Muscle layer of duodenum (tissue), 2 donors: ENCODE measurements around the gene MEOX1.
A peak's percentile ranks its signal among the peaks of the same experiment; 100 is the strongest.

Experiments
- H3K27ac ChIP-seq: one replicate; pipeline ENCODE4 v1.7.0; 2013; ENCODE audit warnings: mild to moderate bottlenecking, low read length
- H3K27me3 ChIP-seq: one replicate; pipeline ENCODE4 v1.7.0; 2013; ENCODE audit warnings: low read depth, mild to moderate bottlenecking, control low read depth, low read length
- H3K36me3 ChIP-seq, 2 donors: one replicate each; pipeline ENCODE4 v1.7.0; 2013; ENCODE audit warnings: low read length in 2 of 2, control low read depth in 1 of 2, mild to moderate bottlenecking in 1 of 2; ENCODE audit not compliant: insufficient read depth in 2 of 2, control insufficient read depth in 1 of 2
- H3K4me1 ChIP-seq, 2 donors: one replicate each; pipeline ENCODE4 v1.7.0; 2013; ENCODE audit warnings: low read length in 2 of 2, mild to moderate bottlenecking in 2 of 2, control low read depth in 1 of 2, moderate library complexity in 1 of 2; ENCODE audit not compliant: insufficient read depth in 2 of 2, control insufficient read depth in 1 of 2
- H3K4me3 ChIP-seq, 2 donors: one replicate each; pipeline ENCODE4 v1.7.0; 2013; ENCODE audit warnings: low read length in 2 of 2, low read depth in 1 of 2, mild to moderate bottlenecking in 1 of 2
- H3K9me3 ChIP-seq, 2 donors: one replicate each; pipeline ENCODE4 v1.7.0; 2013; ENCODE audit warnings: low read length in 2 of 2, control low read depth in 1 of 2, mild to moderate bottlenecking in 1 of 2; ENCODE audit not compliant: control insufficient read depth in 1 of 2
- donor health status: healthy.

The MEOX1 gene

DNA sequence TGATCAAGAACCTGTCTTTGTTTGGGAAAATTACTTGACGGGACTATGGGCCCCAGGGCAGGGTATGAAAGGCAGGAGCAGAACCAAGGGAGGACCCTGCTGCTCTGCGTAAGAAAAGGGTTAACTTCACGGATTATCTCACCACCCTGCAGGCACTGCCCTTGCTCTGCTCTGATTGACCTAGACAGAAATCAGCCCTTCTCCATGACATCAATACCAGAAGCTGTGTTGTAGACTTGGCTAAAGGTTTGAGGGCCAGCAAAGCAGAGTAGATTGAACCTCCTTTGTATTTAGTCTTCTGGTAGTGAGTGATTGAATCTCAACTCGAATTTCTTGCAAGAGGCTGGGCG, 62.7 kb downstream of the MEOX1 start:
- Histone ChIP-seq H3K9me3 (no peaks in the 10 kb centered on the region), H3K4me1 (peaks cover 3 to 10% of the 10 kb centered on the region in 2 donors), H3K4me3 (no peak overlapping the region), H3K27me3 (no peaks in the 10 kb centered on the region), H3K36me3 (no peaks in the 10 kb centered on the region), H3K27ac (no peak overlapping the region)

DNA sequence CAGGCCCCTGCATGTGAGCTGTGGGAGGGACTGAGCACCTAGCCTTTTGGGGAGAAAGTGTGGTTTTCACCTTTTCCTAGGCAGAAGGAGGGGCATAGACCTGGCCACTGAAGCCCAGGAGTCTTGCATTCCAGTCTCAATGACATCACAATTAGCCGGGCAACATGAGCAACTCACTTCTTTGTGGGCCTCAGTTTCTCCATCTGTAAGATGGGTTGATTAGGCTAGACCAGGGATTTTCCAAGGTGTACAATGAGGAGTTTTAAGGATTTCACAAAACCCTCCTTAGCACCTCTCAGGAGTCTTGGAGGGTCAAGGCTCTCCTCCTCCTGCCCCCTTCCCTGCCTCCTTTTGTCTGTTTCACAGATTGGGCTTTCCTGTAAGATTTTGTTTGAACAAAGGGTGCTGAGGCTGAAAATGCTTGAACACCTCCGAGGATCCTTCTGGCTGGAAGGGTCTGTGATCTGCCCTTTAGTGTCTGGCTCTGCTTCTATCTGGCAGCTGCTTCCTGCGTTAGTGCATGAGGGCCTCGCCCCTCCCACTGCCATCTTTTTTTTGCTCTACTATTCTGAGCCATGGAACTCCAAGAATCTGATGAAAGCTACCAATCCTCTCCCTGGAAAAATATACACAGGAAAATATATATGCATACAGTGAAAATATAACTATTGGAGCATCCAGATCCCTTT, 63.2 kb downstream of the MEOX1 start:
- Histone ChIP-seq H3K4me1 (peaks cover 3 to 10% of the 10 kb centered on the region in 2 donors), H3K4me3 (no peak overlapping the region), H3K36me3 (no peaks in the 10 kb centered on the region), H3K27me3 (no peaks in the 10 kb centered on the region), H3K9me3 (no peaks in the 10 kb centered on the region), H3K27ac (no peak overlapping the region)

DNA sequence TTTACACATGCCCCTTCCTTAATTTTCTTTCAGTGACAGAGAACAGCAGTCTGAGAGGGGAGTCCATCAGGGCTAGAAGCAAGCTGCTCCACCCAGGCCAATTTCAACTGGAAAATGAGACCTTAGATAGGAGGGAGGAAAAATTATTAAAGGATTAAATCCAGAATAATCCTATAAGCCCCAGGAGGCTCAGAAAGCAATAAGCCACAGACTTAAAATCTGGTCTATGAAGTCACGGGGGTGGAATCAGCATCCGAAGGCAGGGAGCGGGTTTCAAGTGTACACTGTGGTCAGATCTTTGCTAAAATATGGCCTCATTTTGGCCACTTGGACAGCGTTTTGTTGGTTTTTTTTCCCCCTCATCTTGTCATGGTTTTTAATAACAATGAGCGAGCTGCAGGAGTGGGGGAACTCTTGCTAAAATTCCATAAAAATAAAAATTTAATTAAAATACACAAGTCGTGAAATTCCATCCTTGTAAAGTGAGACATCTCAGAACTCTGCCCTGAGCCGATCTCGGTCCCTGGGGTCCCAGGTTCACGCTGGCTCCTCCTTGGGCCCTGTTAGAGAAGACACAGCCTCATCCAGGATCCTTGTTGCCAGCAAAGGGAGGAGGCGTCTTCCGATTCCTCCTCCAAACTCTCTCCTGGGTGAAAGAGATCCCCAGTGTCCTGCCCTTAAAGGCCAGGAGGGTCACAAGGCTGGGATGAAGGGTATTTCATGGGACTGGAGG, 63.9 kb downstream of the MEOX1 start:
- no peak overlapping the region for H3K27ac ChIP-seq
- H3K36me3 ChIP-seq = no peaks in the 10 kb centered on the region
- H3K9me3 ChIP-seq = no peaks in the 10 kb centered on the region
- no peak overlapping the region for H3K4me3 ChIP-seq
- peaks cover 3 to 10% of the 10 kb centered on the region in 2 donors for H3K4me1 ChIP-seq
- no peaks in the 10 kb centered on the region for H3K27me3 ChIP-seq

DNA sequence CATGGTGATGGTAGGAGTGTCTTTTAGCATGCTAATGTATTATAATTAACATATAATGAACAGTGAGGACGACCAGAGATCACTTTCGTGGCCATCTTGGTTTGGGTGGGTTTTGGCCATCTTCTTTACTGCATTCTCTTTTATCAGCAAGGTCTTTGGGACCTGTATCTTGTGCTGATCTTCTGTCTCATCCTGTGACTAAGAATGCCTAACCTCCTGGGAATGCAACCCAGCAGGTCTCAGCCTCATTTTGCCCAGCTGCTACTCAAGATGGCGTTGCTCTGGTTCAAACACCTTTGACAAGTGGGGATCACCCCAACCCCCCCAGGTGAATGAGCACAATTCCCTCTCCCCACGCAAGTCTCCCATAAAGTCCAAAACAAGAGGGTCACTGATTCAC, 66.3 kb downstream of the MEOX1 start:
- Histone ChIP-seq H3K4me3 (no peak overlapping the region), H3K9me3 (no peaks in the 10 kb centered on the region), H3K36me3 (no peaks in the 10 kb centered on the region), H3K4me1 (peaks cover 0 to 3% of the 10 kb centered on the region in 2 donors), H3K27me3 (no peaks in the 10 kb centered on the region), H3K27ac (no peak overlapping the region)

DNA sequence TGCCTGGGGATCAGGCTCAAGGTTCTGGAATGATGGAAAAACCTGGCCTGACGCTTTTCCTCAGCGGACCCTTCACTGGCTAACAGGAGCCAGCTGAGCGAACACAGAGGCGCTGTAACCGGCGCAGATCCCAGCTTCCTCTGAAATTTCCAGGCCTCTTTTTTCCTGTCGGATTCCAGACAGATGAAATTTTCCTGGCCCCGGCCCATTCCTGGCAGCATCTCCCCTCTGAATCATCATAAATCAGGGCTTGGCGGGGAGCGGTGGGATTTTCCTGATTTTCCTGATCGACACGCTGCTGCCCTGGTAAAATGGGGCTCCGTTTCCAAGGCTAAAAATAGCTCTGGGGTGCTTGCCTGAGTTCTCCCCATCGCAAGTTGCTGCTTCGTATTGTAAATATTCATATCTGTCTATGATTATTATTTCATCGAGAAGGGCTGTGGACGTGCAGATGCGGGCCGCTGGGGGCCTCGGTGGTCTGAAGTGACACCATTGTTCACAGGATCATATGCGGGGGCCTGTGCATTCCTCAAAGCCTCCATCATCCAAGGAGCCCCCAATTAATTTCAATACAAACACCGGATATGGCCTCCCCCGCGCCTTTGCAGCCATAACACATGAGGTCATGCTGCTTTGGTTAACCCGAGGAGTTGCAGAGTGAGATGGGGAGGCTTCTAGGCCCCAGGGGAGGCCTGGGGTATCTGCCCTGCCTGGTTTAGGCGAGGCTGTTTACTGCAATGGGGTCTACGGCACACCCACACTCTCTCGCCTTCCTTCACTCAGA, 69.8 kb downstream of the MEOX1 start:
- H3K27ac ChIP-seq = peak overlapping the region; percentile 90
- H3K4me3 ChIP-seq = no peak overlapping the region
- H3K4me1 ChIP-seq = no peaks in the 10 kb centered on the region
- no peaks in the 10 kb centered on the region for H3K9me3 ChIP-seq
- no peaks in the 10 kb centered on the region for H3K36me3 ChIP-seq
- H3K27me3 ChIP-seq = no peaks in the 10 kb centered on the region

DNA sequence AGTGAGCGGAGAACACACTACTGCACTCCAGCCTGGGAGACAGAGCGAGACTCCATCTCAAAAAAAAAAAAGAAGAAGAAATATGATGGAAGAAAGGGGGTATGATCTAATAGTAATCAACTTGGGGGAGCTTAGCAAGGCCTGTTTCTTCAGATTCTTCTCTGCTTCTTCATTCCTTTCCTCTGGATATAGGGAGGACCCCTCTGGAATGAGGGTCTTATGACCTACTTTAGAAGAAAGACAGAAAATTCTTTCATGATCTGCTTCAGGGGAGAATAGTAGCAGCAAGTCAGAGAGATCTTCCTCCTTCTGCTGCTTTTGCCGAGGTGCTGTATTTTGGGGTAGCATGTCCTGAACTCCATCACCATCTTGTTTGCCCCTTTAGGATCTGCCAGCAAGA, 70.7 kb downstream of the MEOX1 start:
- no peaks in the 10 kb centered on the region for H3K4me1 ChIP-seq
- no peaks in the 10 kb centered on the region for H3K9me3 ChIP-seq
- no peaks in the 10 kb centered on the region for H3K27me3 ChIP-seq
- H3K36me3 ChIP-seq = no peaks in the 10 kb centered on the region
- peak overlapping the region; percentile 90 for H3K27ac ChIP-seq
- H3K4me3 ChIP-seq = no peak overlapping the region
